Gastroesophageal sphincter (tissue), 3 donors: Measurements from ENCODE around the gene DLGAP5.

Source experiments
- CTCF ChIP-seq, 4 experiments: fragments of 200-600 bp in 2 of 4; fragments of 450-650 bp in 2 of 4; sonication (generic) in 1 of 4; IDR thresholded peaks; one replicate each; pipeline ENCODE4 v1.5.1; 2017 to 2019; ENCODE audit warnings: antibody characterized with exemption in 4 of 4, mild to moderate bottlenecking in 2 of 4, moderate library complexity in 2 of 4
- EP300 ChIP-seq: sonication (generic); formaldehyde crosslinking; IDR thresholded peaks from one replicate; pipeline ENCODE4 v1.6.1; 2017; ENCODE audit warnings: antibody characterized with exemption, mild to moderate bottlenecking
- POLR2A ChIP-seq, 2 donors: fragments of 450-650 bp; IDR thresholded peaks; one replicate each; pipeline ENCODE4 v1.6.1; 2017; ENCODE audit warnings: antibody characterized with exemption in 2 of 2, mild to moderate bottlenecking in 2 of 2, moderate library complexity in 1 of 2
- POLR2AphosphoS5 ChIP-seq: sonication (generic); formaldehyde crosslinking; IDR thresholded peaks from one replicate; pipeline ENCODE4 v1.6.1; 2017; ENCODE audit warnings: antibody characterized with exemption

GRCh38 chr14:55131370-55132137, 59.8 kb downstream of the DLGAP5 start:
- peak in 2 of 4 experiments; percentile 22 to 27 for TF ChIP-seq CTCF (IDR thresholded peaks at IDR 0.05)
- no peak for TF ChIP-seq POLR2A (IDR thresholded peaks at IDR 0.05)
- TF ChIP-seq POLR2AphosphoS5 = no peak
- no peak for TF ChIP-seq EP300
